ENCODE measurements around the gene PTPN11.

- TF ChIP-seq POLR2A (IDR thresholded peaks at IDR 0.05; ENCODE audit: extremely low read depth, insufficient read length) (no peak), MYC (IDR thresholded peaks at IDR 0.05; ENCODE audit: low read depth, low read length) (no peak)
- TF ChIP-seq, protein P1, sequence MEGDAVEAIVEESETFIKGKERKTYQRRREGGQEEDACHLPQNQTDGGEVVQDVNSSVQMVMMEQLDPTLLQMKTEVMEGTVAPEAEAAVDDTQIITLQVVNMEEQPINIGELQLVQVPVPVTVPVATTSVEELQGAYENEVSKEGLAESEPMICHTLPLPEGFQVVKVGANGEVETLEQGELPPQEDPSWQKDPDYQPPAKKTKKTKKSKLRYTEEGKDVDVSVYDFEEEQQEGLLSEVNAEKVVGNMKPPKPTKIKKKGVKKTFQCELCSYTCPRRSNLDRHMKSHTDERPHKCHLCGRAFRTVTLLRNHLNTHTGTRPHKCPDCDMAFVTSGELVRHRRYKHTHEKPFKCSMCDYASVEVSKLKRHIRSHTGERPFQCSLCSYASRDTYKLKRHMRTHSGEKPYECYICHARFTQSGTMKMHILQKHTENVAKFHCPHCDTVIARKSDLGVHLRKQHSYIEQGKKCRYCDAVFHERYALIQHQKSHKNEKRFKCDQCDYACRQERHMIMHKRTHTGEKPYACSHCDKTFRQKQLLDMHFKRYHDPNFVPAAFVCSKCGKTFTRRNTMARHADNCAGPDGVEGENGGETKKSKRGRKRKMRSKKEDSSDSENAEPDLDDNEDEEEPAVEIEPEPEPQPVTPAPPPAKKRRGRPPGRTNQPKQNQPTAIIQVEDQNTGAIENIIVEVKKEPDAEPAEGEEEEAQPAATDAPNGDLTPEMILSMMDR (IDR thresholded peaks at IDR 0.05; ENCODE audit: low read depth, low read length), result no peak
- TF ChIP-seq, protein P2, sequence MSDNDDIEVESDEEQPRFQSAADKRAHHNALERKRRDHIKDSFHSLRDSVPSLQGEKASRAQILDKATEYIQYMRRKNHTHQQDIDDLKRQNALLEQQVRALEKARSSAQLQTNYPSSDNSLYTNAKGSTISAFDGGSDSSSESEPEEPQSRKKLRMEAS (IDR thresholded peaks at IDR 0.05; ENCODE audit: low read depth, low read length), result no peak
Observed at GRCh38 chr12:112514456-112514855, 95.7 kb downstream of the PTPN11 start.
